ENCODE data around the gene SMAD3. TPM values are rescaled to one million over a fixed set of nuclear protein-coding genes. Genes with fewer than 3 reads are reported as not detected.

SMAD3 gene
- total RNA-seq, 2 donors from 2014 or later = 47.9 to 78.5 TPM

- no peak for DNase-seq (ENCODE audit: low spot score)
- no peaks in the 10 kb centered on the region for H3K36me3 ChIP-seq
- no peak overlapping the region for H3K4me3 ChIP-seq
- no peak for ATAC-seq (ENCODE audit: insufficient number of reproducible peaks, low FRiP score, low read depth)
- no peaks in the 10 kb centered on the region for H3K9me3 ChIP-seq
- H3K4me1 ChIP-seq (ENCODE audit: control insufficient read depth in 1 of 2, low read depth in 2 of 2) = peaks cover 19 to 28% of the 10 kb centered on the region in 2 donors
- no peak for TF ChIP-seq CTCF (IDR thresholded peaks at IDR 0.05)
- no peak overlapping the region for H3K27ac ChIP-seq
- H3K27me3 ChIP-seq (replicated peaks; ENCODE audit: insufficient read depth) = no peaks in the 10 kb centered on the region
Observed at GRCh38 chr15:67030036-67030762, 35.2 kb upstream of the SMAD3 start.

GRCh38 chr15:67031331-67031730 is 34.1 kb upstream of the SMAD3 start:
- H3K9me3 ChIP-seq = no peaks in the 10 kb centered on the region
- no peaks in the 10 kb centered on the region for H3K27me3 ChIP-seq (replicated peaks; ENCODE audit: insufficient read depth)
- peaks cover 9 to 16% of the 10 kb centered on the region in 2 donors for H3K4me1 ChIP-seq (ENCODE audit: control insufficient read depth in 1 of 2, low read depth in 2 of 2)
- no peak for ATAC-seq (ENCODE audit: insufficient number of reproducible peaks, low FRiP score, low read depth)
- no peak for TF ChIP-seq CTCF (IDR thresholded peaks at IDR 0.05)
- no peak overlapping the region for H3K27ac ChIP-seq
- H3K36me3 ChIP-seq = no peaks in the 10 kb centered on the region
- H3K4me3 ChIP-seq = no peak overlapping the region
- DNase-seq (ENCODE audit: low spot score) = no peak

- H3K27me3 ChIP-seq (replicated peaks; ENCODE audit: insufficient read depth) = no peaks in the 10 kb centered on the region
- DNase-seq (ENCODE audit: low spot score) = no peak
- no peak for TF ChIP-seq CTCF (IDR thresholded peaks at IDR 0.05)
- H3K36me3 ChIP-seq = no peaks in the 10 kb centered on the region
- H3K4me1 ChIP-seq (ENCODE audit: control insufficient read depth in 1 of 2, low read depth in 2 of 2) = peaks cover 9 to 14% of the 10 kb centered on the region in 2 donors
- ATAC-seq (ENCODE audit: insufficient number of reproducible peaks, low FRiP score, low read depth) = no peak
- H3K9me3 ChIP-seq = no peaks in the 10 kb centered on the region
- no peak overlapping the region for H3K27ac ChIP-seq
- no peak overlapping the region for H3K4me3 ChIP-seq
Observed at GRCh38 chr15:67032608-67033007, 32.8 kb upstream of the SMAD3 start.

GRCh38 chr15:67033012-67033411 is 32.4 kb upstream of the SMAD3 start:
- DNase-seq (ENCODE audit: low spot score) (no peak), ATAC-seq (ENCODE audit: insufficient number of reproducible peaks, low FRiP score, low read depth) (no peak)
- no peak overlapping the region for H3K27ac ChIP-seq
- no peaks in the 10 kb centered on the region for H3K9me3 ChIP-seq
- H3K4me1 ChIP-seq (ENCODE audit: control insufficient read depth in 1 of 2, low read depth in 2 of 2) = peaks cover 9 to 14% of the 10 kb centered on the region in 2 donors
- H3K27me3 ChIP-seq (replicated peaks; ENCODE audit: insufficient read depth) = no peaks in the 10 kb centered on the region
- H3K36me3 ChIP-seq = no peaks in the 10 kb centered on the region
- TF ChIP-seq CTCF (IDR thresholded peaks at IDR 0.05) = no peak
- H3K4me3 ChIP-seq = peak overlapping the region; percentile 67

- peak; percentile 24 for ATAC-seq (ENCODE audit: insufficient number of reproducible peaks, low FRiP score, low read depth)
- no peak for TF ChIP-seq CTCF (IDR thresholded peaks at IDR 0.05)
- no peaks in the 10 kb centered on the region for H3K27me3 ChIP-seq (replicated peaks; ENCODE audit: insufficient read depth)
- no peaks in the 10 kb centered on the region for H3K36me3 ChIP-seq
- H3K27ac ChIP-seq = no peak overlapping the region
- peak overlapping the region; percentile 67 for H3K4me3 ChIP-seq
- no peak for DNase-seq (ENCODE audit: low spot score)
- H3K9me3 ChIP-seq = no peaks in the 10 kb centered on the region
- peaks cover 9 to 14% of the 10 kb centered on the region in 2 donors for H3K4me1 ChIP-seq (ENCODE audit: control insufficient read depth in 1 of 2, low read depth in 2 of 2)
Observed at GRCh38 chr15:67033571-67034044, 31.8 kb upstream of the SMAD3 start.
